Upper lobe of left lung (tissue), 6 donors: ENCODE measurements around the gene RAF1. TPM values are rescaled to one million over a fixed set of nuclear protein-coding genes. Genes with fewer than 3 reads are reported as not detected.

Experiments used
- ATAC-seq, 2 donors: fragments of 200-7000 bp; cut with Tn5 transposase; one replicate each; pipeline ENCODE4 v1.9.1; 2022; ENCODE audit warnings: mild to moderate bottlenecking in 2 of 2, moderate library complexity in 2 of 2; ENCODE audit not compliant: low FRiP score in 2 of 2
- DNase-seq, 2 donors: peaks; one replicate each; pipeline ENCODE4 v3.0.0-alpha.2; 2019 to 2020
- H3K27ac ChIP-seq, 4 donors: fragments of 200-600 bp; sonication (generic); one replicate each; pipeline ENCODE4 v1.5.1; 2016 to 2019
- H3K27me3 ChIP-seq, 4 donors: fragments of 200-600 bp; sonication (generic); one replicate each; pipeline ENCODE4 v1.5.1; 2017 to 2019
- H3K36me3 ChIP-seq, 4 donors: fragments of 200-600 bp; sonication (generic); one replicate each; pipeline ENCODE4 v1.5.1; 2016 to 2019
- H3K4me1 ChIP-seq, 4 donors: fragments of 200-600 bp; sonication (generic); one replicate each; pipeline ENCODE4 v1.5.1; 2018 to 2019
- H3K4me3 ChIP-seq, 4 donors: fragments of 200-600 bp; sonication (generic); one replicate each; pipeline ENCODE4 v1.5.1; 2017 to 2019; ENCODE audit warnings: mild to moderate bottlenecking in 2 of 4, moderate library complexity in 1 of 4
- H3K9me3 ChIP-seq, 4 donors: fragments of 200-600 bp; sonication (generic); one replicate each; pipeline ENCODE4 v1.5.1; 2018 to 2019
- CTCF ChIP-seq, 6 experiments: fragments of 450-650 bp in 4 of 6; fragments of 200-600 bp in 2 of 6; sonication (generic) in 2 of 6; IDR thresholded peaks; one replicate each; pipeline ENCODE4 v1.5.1; 2016 to 2019; ENCODE audit warnings: antibody characterized with exemption in 6 of 6
- EP300 ChIP-seq, 4 donors: sonication (generic); formaldehyde crosslinking; IDR thresholded peaks; one replicate each; pipeline ENCODE4 v1.5.1; 2017; ENCODE audit warnings: antibody characterized with exemption in 4 of 4, control low read depth in 2 of 4
- POLR2A ChIP-seq, 4 donors: fragments of 450-650 bp; IDR thresholded peaks; one replicate each; pipeline ENCODE4 v1.5.1; 2016 to 2017; ENCODE audit warnings: antibody characterized with exemption in 4 of 4, mild to moderate bottlenecking in 2 of 4
- POLR2AphosphoS5 ChIP-seq, 2 donors: sonication (generic); formaldehyde crosslinking; IDR thresholded peaks; one replicate each; pipeline ENCODE4 v1.5.1; 2017; ENCODE audit warnings: antibody characterized with exemption in 2 of 2
- WGBS, 2 donors: methylation state at CpG; one replicate each; pipeline ENCODE4 v1.1.5; 2017 to 2018; 5-methylcytosine and 5-hydroxymethylcytosine counted together
- total RNA-seq, 6 donors: library from RNA; depleted of rRNA in 4 of 6; stranded (reverse); fragments of >200 nt in 4 of 6; gene quantifications; one replicate each; pipeline versions ENCODE4 v1.1.0 to v1.2.1, GENCODE V29; 2016 to 2021
- donor health status: DM: no; HTN: no; CAD: no; lungs with moderate emphysema.
- donor health status: DM: no; HTN: yes; CAD: no; lungs with severe emphysema.

The RAF1 gene
- total RNA-seq, 6 donors from 2014 or later, result 78.7 to 195 (median 110) TPM

- DNase-seq, result peak in 1 of 2 donors; percentile 50
- Histone ChIP-seq H3K9me3 (no peaks in the 10 kb centered on the region), H3K27ac (no peak overlapping the region), H3K4me3 (no peak overlapping the region), H3K4me1 (peaks cover 0 to 4% (median 2%) of the 10 kb centered on the region in 4 donors), H3K36me3 (peaks cover 54 to 84% (median 70%) of the 10 kb centered on the region in 4 donors), H3K27me3 (no peaks in the 10 kb centered on the region)
- ATAC-seq, result no peak
- TF ChIP-seq CTCF (IDR thresholded peaks at IDR 0.05) (no peak), EP300 (IDR thresholded peaks at IDR 0.05) (no peak), POLR2AphosphoS5 (IDR thresholded peaks at IDR 0.05) (no peak), POLR2A (IDR thresholded peaks at IDR 0.05) (no peak)
- 93 to 96% methylated on average over 9 to 11 of the region's 11 CpGs for WGBS, 2 donors
Measured at GRCh38 chr3:12571986-12572385, 91.9 kb downstream of the RAF1 start.

DNA sequence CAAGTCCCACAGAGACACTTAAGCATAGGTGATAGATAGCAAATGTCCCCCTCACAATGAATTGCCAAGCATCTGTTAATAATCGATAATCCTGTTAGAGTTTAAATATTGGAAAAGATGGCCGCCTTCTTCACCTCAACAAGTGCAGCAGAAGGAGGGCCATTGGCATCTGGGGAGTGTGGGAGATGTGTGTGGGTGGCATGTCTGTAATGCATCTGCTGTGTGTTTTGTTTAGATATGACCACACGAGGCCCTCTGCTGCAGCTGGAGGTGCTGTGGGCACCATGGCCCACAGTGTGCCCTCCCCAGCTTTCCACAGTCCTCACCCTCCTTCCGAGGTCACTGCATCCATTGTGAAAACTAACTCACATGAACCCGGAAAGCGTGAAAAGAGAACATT lies 94.1 kb downstream of the RAF1 start:
- 86 to 88% methylated on average over 6 of the region's 6 CpGs for WGBS, 2 donors
- peaks cover 47 to 63% (median 55%) of the 10 kb centered on the region in 4 donors for H3K36me3 ChIP-seq
- no peak overlapping the region for H3K4me3 ChIP-seq
- TF ChIP-seq CTCF (IDR thresholded peaks at IDR 0.05) (no peak), EP300 (IDR thresholded peaks at IDR 0.05) (no peak), POLR2A (IDR thresholded peaks at IDR 0.05) (no peak), POLR2AphosphoS5 (IDR thresholded peaks at IDR 0.05) (no peak)
- ATAC-seq, result no peak
- peaks cover 0 to 4% (median 2%) of the 10 kb centered on the region in 4 donors for H3K4me1 ChIP-seq
- DNase-seq, result no peak
- no peak overlapping the region for H3K27ac ChIP-seq
- no peaks in the 10 kb centered on the region for H3K27me3 ChIP-seq
- no peaks in the 10 kb centered on the region for H3K9me3 ChIP-seq

DNA sequence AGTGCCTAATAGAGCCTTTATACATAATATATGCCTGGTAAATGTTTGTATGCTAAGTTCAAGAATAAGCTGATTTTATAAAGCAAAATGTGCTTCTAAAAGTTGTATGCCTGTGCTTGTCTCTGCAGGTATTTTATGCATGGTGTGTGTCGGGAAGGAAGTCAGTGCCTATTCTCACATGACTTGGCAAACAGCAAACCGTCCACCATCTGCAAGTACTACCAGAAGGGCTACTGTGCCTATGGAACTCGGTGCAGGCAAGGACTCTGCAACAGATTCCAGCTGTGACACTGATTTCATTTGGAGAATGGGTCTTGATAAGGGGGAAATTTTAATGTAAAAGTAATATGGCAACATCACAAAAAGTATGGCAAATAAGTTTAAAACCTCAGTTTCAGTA lies 95.2 kb downstream of the RAF1 start:
- ATAC-seq, result no peak
- peaks cover 36 to 52% (median 44%) of the 10 kb centered on the region in 4 donors for H3K36me3 ChIP-seq
- TF ChIP-seq EP300 (IDR thresholded peaks at IDR 0.05) (no peak), CTCF (IDR thresholded peaks at IDR 0.05) (no peak), POLR2A (IDR thresholded peaks at IDR 0.05) (no peak), POLR2AphosphoS5 (IDR thresholded peaks at IDR 0.05) (no peak)
- H3K9me3 ChIP-seq, result no peaks in the 10 kb centered on the region
- H3K4me3 ChIP-seq, result no peak overlapping the region
- no peak for DNase-seq
- 74 to 76% methylated on average over 3 of the region's 3 CpGs for WGBS, 2 donors
- no peaks in the 10 kb centered on the region for H3K4me1 ChIP-seq
- H3K27me3 ChIP-seq, result no peaks in the 10 kb centered on the region
- no peak overlapping the region for H3K27ac ChIP-seq

- no peaks in the 10 kb centered on the region for H3K27me3 ChIP-seq
- no peaks in the 10 kb centered on the region for H3K9me3 ChIP-seq
- peaks cover 21 to 34% (median 26%) of the 10 kb centered on the region in 4 donors for H3K36me3 ChIP-seq
- no peak for TF ChIP-seq CTCF (IDR thresholded peaks at IDR 0.05)
- DNase-seq, result no peak
- no peak for ATAC-seq
- peaks cover 0 to 5% (median 3%) of the 10 kb centered on the region in 4 donors for H3K4me1 ChIP-seq
- H3K27ac ChIP-seq, result no peak overlapping the region
- H3K4me3 ChIP-seq, result no peak overlapping the region
Measured at GRCh38 chr3:12566976-12567375, 96.9 kb downstream of the RAF1 start.

DNA sequence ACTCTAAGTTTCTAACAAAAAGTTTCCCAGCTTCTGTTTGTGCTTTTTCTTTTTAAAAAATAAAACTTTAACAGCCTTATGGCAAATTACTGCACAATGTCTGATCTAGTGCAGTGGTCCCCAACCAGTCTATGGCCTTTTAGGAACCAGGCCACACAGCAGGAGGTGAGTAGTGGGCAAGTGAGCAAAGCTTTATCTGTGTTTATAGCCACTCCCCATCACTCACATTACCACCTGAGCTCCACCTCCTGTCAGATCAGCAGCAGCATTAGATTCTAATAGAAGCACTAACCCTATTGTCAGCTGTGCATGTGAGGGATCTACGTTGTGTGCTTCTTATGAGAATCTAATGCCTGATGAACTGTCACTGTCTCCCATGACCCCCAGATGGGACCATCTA lies 101.5 kb downstream of the RAF1 start:
- no peak for TF ChIP-seq POLR2A (IDR thresholded peaks at IDR 0.05)
- TF ChIP-seq POLR2AphosphoS5 (IDR thresholded peaks at IDR 0.05), result no peak
- TF ChIP-seq EP300 (IDR thresholded peaks at IDR 0.05), result no peak
- TF ChIP-seq CTCF (IDR thresholded peaks at IDR 0.05), result no peak
- no peak for ATAC-seq
- Histone ChIP-seq H3K9me3 (no peaks in the 10 kb centered on the region), H3K27me3 (no peaks in the 10 kb centered on the region), H3K36me3 (no peaks in the 10 kb centered on the region), H3K27ac (no peak overlapping the region), H3K4me3 (no peak overlapping the region), H3K4me1 (peaks cover 15 to 38% (median 34%) of the 10 kb centered on the region in 4 donors)
- WGBS, 2 donors, result 69 to 95% methylated on average over 1 of the region's 1 CpG
- DNase-seq, result no peak
